ENCODE results near the gene ZCCHC14.
A peak's percentile ranks its signal among the peaks of the same experiment; 100 is the strongest.
"Not testable (repeated sequence)": the region's sequence is repeated elsewhere in the genome, so short reads cannot be mapped to it uniquely, and the experiment has no call there.

The ZCCHC14 gene

DNA sequence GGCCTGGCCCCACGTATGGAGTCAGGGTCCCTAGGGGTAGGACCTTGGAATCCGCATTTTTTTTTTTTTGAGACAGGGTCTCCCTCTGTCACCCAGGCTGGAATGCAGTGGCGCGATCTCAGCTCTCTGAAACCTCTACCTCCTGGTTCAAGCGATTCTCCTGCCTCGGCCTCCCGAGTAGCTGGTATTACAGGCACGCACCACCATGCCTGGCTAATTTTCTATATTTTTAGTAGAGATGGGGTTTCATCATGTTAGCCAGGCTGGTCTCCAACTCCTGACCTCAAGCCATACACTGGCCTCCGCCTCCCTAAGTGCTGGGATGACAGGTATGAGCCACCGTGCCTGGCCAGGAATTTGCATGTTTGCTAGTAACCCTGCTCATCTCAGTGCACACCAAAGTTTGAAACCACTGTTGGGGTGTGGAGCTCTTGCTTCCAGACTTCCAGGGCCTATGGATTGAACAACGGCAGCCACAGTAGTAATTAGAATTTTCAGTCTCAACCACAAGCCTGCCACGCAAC is 5.0 kb upstream of the ZCCHC14 start:
- DNase-seq = not testable (repeated sequence)

DNA sequence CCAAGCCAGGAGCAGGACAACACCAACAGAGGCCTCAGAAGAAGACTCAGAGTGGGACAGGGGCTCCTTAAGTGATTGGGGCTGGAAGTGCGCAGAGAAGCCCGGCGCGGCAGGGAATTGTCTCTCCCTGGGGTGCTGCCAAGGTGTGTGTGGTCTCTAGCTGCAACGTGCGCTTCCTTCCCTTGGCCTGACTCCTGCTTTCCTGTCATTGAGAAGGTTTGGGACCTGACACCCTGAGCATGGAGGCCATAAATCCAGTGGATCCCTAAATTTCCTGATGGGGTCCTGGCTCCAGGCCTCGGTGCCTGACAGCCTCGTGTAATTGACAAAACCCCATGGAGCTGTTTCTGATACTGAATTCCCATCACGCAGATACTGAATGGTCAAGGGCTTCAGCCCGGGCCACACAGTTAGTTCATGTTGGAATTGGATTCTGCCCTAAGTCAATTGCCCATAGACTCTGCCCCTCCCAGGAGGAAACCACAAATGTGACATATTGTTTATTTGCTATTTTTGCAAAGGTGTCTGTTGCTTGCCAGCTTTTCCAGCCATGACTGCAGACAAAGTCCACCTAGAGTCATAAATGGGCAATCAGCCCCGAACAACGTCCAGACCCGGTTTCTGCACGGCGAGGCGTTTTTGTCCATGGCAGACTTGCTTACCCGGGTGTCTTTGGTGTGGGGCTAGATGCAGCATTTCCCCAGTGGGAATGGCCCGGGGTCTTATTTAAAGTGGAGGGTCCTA is 4.4 kb upstream of the ZCCHC14 start:
- DNase-seq = not testable (repeated sequence)

DNA sequence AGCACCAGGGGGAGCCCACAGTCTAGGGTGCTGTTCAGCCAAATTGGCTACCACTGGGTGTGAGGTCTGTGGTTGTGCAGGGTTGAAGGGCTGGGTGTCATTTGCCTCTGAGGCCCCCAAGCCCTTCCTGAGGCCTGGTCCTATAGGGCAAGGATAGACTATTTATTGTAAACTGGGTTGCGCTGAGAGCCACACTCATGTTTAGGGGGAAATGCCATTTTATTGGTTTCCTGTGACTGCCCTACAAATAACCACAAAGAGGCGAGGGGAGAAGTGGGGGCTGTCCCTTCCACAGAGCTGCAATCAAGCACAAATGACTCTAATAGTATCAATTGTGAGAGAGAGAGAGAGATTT is 3.6 kb upstream of the ZCCHC14 start:
- DNase-seq = no peak

DNA sequence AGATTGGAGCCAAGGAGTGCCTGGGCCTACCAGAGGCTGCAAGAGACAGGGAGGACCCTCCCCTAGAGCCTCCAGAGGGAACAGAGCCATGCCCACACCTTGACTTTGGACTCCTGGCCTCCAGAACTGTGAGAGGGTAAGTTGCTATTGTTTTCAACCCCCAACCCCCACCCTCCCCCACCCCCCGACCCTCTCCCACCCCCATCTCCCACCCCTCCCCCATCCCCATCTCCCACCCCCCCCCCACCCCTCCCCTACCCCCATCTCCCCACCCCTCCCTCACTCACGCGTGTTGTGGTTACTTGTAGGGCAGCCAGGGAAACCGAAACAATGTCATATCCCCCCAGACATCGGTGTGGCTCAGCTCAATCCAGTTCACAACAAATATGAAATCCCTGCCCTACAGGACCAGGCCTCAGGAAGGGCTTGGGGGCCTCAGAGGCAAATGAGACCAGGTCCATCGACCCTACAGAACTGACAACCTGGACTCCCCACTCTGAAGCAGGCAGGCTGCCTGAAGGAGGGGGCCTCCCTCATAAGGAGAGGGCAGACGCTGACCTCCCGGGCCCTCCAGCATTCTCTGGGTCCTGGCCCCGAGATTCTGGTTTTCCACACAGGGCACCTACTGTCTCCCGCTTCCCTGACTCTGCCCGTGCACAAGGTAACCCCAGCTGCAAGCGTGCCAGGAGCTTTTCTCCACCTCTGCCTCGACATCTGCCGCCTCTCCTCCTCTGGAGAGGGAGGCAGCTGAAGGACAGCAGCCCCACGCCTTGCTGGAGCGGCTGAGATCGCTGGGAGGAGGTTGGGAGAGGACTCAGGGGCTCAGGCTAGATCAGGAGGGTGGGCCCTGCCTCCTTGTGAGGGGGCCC is 3.0 kb upstream of the ZCCHC14 start:
- no peak for DNase-seq

DNA sequence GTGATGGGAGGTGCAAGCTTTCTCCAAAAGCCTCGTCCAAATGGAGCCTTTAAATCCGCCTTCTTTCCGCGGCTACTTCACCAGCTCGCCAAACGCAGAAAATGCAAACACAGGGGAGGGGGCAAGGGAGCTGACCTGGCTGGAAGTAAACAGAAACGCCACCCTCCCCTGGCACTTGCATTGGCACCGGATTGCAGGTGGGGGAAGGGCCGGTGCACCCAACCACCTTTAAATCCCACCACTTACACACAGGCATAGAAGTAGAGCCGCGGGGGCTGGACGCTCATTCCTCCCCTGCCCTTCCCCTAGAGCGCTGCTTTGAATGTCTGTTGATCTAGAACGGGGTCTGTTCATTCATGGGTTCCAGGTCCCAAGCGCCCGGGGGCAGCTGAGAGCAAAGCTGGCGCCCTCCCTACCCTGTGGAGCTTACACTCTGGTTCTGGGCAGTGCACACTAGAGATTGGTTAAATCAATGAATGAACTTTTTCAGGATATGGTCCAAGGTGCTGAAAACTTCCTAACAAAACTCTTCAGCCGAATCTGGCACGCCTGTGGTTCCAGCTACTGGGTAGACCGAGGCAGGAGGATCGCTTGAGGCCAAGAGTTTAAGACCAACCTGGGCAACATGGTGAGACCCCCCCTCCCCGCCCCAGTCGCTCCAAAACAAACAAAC is 920 bp upstream of the ZCCHC14 start:
- DNase-seq = no peak

DNA sequence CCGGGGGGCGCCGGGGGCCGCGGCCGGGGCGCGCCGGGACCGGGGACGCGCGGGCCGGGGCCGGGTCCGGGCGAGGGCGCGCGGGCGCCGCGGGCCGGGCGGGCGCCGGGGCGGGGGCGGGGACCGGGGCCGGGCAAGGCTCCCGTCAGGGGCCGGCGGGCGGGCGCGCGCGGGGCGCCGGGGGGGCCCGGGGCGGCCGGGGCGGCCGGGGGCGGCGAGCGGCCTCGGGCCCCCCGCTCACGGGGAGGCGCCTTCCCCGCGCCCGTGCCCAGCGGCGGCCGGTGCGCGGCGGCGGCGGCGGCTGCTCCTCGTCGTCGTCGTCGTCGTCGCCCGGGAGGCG is 563 bp downstream of the ZCCHC14 start:
- DNase-seq = peak in 2 of 51 donors; percentile 29 to 35

DNA sequence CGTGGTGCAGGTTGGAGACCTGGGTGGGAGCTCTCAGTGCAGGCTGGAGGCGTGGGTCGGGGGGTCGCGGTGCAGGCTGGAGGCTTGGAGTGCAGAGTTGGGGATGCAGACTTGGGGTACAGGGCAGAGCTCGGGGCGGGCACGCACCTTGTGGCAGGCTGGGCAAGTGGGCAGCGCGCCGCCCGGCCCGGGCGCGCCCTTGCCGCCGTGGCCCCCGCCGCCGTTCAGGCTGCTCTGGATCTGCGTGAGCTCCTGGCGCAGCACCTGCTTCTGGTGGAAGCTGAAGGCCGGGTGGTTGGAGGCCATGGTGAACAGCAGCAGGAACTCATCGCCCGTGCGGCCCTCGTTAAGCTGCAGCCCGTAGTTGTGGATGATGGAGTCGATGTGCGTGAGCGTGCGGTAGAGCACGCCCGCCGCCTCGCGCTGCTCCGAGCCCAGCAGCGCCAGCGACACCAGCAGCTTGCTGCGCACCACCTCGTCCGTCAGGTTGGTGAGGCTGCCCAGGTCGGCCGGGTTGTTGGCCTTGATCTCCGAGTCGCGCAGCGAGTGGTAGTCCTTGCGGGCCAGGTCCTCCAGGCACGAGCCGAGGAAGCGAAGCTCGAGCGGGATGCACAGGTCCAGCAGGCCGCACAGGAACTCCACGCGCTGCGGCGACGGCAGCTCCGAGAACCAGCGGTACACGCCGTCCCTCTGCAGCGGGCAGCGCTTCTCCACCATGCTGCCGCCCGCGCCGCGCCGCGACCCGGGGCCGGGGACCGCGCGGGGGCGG is 1.1 kb downstream of the ZCCHC14 start:
- peak in 3 of 51 donors; percentile 5 to 18 (median 10) for DNase-seq

DNA sequence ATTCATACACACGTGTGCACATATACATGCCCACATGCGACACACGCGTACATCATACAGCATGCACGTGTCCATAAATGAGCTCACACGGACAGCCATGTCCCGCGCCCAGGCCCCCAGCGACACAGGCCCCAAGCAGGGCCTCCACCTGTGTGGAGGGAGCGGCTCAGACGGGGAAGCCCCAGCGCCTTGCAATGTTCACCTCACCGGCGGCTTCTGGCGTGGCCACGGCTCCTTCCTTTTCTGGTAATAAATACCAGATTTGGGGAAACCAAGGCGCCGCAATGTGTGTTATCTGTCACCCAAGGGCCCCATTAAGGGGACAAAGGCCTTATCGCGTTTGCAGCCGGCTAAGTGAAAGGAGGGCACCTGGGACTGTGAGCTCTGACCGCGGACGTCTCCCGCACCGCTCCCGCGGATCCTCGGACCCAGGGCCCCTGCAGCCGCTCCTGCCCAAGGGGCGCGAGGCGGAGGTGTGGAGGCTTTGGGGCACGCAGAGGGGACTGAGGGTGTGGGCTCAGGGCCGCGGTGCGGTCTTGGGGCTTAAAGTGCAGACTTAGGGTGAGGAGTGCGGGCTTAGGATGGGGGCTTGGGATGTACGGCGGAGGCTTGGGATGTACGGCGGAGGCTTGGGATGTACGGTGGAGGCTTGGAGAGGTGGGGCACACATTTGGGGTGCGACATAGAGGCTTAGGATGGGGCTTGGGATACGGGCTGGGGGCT is 1.9 kb downstream of the ZCCHC14 start:
- DNase-seq = peak in 2 of 51 donors; percentile 20 to 28

DNA sequence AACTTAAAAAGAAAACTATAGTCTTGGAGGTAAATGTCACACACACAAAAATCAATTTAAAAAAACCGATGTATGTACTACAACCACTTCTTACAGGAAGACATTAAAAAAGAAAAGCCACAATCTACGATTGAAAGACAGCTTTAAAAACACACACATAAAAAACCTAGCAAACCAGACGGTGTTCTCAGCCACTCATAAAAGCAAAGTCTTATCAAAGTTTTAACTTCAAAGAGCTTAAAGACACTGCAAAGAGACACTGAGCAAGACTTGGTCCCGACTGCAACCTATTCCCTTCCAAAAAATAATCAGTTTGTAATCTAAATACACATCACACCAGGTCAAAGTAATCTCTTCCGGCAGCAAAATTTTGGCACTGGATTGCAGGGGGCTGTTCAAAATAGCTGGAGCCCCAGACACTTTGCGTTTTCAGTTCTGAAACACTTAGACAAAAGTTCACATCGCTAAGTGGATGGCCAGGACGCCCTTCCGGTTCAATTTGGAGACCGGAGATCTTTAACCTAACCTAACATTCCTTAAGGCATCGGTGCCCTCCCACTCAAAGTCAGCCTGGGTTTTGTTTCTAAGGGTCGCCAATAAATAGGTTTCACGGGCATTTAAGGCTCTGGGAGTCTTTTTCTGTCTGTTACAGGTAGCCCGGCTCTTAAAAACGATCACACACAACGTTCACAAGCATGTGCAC is 2.6 kb downstream of the ZCCHC14 start:
- peak in 1 of 51 donors; percentile 45 for DNase-seq

DNA sequence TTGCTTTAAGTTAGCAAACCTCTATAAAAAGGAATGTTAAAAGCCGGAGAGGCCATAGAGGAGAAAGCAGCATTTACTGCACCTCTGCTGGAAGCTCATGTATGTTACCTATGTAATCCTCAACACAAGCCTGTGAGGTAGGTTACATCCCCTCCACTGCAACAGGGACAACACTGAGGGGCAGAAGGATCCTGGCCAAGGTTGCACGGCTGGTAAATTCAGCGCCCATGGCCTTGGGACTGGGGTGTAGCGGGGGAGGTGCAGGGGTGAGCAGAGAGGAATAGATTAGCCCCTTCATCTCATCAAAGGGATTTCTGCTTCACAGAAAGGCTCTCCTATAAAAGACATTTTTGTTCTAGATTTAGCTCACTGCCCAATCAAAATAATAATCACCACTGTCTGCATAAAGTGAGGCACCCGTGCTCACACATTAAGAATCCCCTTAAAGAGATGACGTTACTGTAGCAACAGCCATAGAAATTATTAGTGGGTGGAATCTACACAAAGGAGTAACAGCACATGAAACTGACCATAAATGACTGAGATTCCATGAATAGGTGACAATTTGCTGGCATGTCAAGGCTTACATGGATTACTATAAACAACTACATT is 3.3 kb downstream of the ZCCHC14 start:
- DNase-seq = no peak

DNA sequence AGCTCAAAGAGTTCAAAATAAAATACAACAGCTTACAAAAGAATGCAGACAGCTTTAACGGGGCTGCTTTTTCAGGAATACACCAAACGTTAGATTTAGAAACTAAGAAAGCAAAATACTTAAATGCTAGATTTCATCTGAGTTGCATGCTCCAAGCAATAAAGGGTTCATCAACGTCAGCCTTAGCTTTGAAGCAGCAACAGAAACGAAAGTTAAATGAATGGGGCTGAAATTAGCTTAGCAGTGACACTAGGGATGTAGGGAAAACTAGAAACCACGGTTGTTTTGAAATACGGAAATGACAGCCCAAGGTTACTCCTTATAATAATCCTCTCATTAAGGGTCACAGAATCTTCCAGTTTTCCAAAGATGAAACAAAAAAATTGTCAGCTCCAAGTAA is 3.9 kb downstream of the ZCCHC14 start:
- not testable (repeated sequence) for DNase-seq

DNA sequence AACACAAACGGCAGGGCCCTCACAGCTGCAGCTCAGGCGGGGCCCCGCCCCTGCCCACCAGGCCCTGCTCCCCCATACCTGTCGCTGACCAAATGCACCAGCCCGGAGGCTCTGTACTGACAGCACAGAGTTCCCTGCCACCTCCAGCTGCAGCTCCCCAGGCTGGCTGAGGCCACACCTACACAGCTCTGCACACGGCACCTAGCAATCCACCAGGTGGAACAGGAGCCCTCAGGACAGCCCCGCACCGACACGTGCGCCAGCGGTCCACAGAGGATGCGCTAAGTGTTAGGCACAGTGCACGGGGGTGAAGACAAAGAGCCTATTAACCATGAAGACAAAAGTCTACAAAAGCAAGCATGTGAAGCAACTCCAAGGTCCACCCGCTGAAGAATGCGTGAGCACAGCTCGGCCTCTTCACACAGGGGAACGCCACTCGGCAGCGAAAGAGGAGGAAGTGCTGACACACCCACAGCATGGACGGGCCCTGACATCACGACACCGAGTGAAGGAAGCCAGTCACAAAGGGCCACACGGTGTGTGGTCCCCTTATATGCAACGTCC is 5.4 kb downstream of the ZCCHC14 start:
- DNase-seq = peak in 11 of 51 donors; percentile 12 to 50 (median 40)

DNA sequence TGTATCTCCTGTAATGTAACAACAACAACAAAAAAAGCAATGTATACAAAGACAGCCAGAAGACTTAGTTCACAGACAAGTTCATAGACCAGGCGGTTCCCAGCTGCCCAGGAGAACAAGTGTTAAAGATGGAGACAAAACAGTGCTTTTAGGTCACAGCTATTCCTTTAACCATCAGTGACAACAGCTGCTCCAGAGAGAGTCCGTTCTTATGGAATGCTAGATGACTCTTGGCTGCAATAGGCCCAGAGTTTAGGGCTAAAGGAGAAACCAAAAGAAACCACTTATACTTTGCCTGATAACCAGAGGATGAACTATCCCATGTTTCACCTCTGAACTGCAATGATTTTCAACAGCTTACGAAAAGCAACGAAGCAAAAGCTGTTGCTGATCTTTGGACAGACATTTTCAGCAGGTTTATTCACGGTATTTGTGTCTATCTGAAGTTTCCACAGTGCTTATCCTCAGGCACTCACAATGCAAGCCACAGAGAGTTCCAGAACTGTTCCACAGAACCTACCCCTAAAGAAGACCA is 6.0 kb downstream of the ZCCHC14 start:
- no peak for DNase-seq

DNA sequence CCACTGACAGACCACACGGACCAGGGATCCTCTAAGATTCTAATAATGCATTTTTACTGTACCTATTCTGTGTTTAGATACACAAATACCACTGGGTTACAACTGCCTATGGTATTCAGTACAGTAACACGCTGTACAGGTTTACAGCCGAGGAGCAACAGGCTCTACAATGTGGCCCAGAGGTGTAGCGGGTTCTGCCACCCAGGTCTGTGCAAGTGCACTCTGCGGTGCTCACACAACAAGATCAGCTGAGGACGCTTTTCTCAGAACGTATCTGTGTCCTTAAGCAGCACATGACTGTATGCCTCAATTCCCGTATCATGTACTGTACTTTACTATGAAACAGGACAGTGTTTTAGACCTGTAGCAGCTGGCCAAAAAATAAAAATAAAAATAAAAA is 6.5 kb downstream of the ZCCHC14 start:
- no peak for DNase-seq

DNA sequence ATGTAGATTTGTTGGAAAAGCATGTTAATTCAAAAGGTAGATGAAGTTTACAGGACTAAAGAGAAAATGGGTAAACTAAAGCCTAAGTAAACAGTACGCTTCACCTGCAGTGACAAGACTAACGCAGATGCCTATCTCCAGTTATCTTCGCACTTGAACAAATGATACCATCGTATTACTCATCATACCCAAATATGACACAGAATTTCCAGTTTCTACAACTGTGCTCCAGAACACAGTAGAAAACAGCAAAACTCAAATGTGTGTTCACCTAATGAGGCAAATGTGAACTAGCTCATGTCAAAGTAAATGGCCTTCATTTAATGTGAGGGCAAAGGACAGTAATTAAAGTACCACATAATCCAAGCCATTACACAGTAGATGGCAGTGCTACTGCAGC is 7.0 kb downstream of the ZCCHC14 start:
- not testable (repeated sequence) for DNase-seq

DNA sequence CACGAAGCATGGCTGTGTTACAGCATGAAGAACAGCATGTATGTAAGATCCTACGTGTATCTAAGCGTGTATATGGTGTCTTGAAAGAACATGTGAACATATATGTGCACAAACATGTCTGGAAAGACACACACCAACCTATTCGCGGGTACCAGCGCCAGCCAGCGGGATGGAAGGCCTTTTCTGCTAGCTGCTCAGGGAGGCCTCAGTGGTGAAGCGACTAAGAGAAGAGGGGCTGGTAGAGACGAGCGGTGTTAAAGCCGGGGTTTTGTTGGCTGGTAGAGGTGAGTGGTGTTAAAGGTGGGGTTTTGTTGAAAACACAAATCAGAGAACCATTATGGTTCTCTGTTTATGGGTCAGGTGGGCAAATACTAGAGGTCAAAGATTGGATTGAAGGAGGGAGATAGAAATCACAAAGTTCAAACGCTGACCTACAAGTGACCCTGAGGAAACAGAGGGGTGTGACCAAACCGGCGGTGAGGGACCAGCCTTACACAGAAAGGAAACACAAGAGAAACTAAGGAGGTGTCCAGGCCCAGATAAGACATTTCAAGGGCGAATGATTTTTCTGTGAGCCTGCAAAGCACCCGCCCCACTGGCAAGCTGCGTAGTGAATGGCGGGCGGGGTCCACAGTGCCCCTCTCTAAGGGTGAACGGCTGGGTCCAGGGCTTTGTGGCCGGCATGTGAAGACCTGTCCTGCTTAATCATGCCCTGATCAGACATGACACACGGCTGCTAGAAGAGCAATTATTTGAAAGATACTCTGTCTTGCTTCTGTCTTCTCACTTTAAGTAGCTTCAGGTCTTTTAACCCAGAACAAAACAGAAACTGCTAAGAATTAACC is 8.1 kb downstream of the ZCCHC14 start:
- no peak for DNase-seq

DNA sequence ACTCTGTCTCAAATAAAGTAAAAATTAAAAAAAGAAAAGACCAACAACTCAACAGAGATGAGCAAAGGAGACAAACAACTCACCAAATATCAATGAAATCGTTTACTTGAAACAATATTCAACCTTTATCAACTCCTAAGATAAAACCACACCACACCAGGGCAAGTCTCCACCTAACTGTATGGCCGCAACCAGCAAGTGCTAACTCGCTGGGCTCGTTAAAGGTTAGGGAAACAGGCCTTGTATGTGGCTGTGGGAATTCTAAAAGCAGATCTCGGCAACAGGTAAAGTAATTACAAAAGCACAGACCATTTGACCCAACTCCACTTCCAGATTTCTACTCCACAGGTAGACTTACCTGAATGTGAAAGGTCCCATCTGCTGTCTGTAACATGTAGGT is 9.3 kb downstream of the ZCCHC14 start:
- DNase-seq = no peak

DNA sequence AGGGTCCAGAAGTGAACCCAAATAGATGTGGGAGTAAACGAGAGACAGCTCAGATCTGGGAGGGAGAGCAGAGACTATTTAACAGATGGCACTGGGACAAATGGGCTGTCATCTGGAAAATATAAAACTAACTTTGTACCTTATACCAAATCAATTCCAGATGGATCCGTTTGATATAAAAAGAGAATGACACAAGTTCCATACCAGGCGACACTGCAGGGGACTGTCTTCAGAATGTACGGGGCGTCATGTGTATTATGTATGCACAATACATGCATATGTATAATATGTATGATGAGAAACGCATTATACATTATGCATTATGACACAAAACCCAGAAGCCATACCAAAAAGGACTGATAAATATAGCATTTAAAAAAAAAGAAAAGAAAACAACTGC is 10.2 kb downstream of the ZCCHC14 start:
- DNase-seq = not testable (repeated sequence)

Data from hypothalamus (tissue), 51 donors.